SK-N-SH (cell line): ENCODE results near the gene RMC1.

ENCODE experiments used
- CHD2 ChIP-seq: fragments of 150-350 bp; IDR thresholded peaks from 2 replicates; pipeline ENCODE4 v1.6.1; 2018; ENCODE audit warnings: low read length; ENCODE audit not compliant: partially characterized antibody
- EP300 ChIP-seq, 2 experiments: IDR thresholded peaks; 2 replicates each; pipeline versions ENCODE4 v1.4.0 to v1.6.1; 2012; ENCODE audit warnings: borderline replicate concordance in 1 of 2, low read depth in 1 of 2, low read length in 1 of 2
- EZH2phosphoT487 ChIP-seq: fragments of 200-600 bp; sonication (generic); IDR thresholded peaks from 2 replicates; pipeline ENCODE4 v1.6.1; 2017; ENCODE audit warnings: low read depth, mixed run types, mild to moderate bottlenecking, antibody characterized with exemption, moderate library complexity, borderline replicate concordance
- FOXM1 ChIP-seq: IDR thresholded peaks from 2 replicates; pipeline ENCODE4 v1.4.0; 2012; ENCODE audit warnings: low read depth, mild to moderate bottlenecking
- GATA2 ChIP-seq: sonication (generic); formaldehyde crosslinking; IDR thresholded peaks from 2 replicates; pipeline ENCODE4 v1.5.0; 2020; ENCODE audit warnings: mild to moderate bottlenecking, missing genetic modification reagents
- JUND ChIP-seq: IDR thresholded peaks from 2 replicates; pipeline ENCODE4 v1.4.0; 2012
- MXI1 ChIP-seq: IDR thresholded peaks from 2 replicates; pipeline ENCODE4 v1.6.1; 2012; ENCODE audit warnings: mild to moderate bottlenecking, low read depth, low read length, improper control_type of control experiment
- NFIC ChIP-seq: IDR thresholded peaks from 2 replicates; pipeline ENCODE4 v1.4.0; 2012; ENCODE audit warnings: borderline replicate concordance
- POLR2AphosphoS5 ChIP-seq: IDR thresholded peaks from 2 replicates; pipeline ENCODE4 v1.6.1; 2012; ENCODE audit warnings: low read depth, low read length
- TAF1 ChIP-seq: IDR thresholded peaks from 2 replicates; pipeline ENCODE4 v1.6.1; 2012; ENCODE audit warnings: low read depth, mild to moderate bottlenecking, low read length, moderate library complexity, borderline replicate concordance
- TEAD4 ChIP-seq: IDR thresholded peaks from 2 replicates; pipeline ENCODE4 v1.4.0; 2012; ENCODE audit warnings: mild to moderate bottlenecking, borderline replicate concordance; ENCODE audit not compliant: insufficient read depth
- TF ChIP-seq, protein P1 (sequence below): fragments of 200-600 bp; sonication (generic); IDR thresholded peaks from 2 replicates; pipeline ENCODE4 v1.6.1; 2017; ENCODE audit warnings: antibody characterized with exemption, mild to moderate bottlenecking, moderate library complexity
- TF ChIP-seq, protein P2 (sequence below): fragments of 150-350 bp; IDR thresholded peaks from 2 replicates; pipeline ENCODE4 v1.6.1; 2017; ENCODE audit warnings: antibody characterized with exemption, low read length, low read depth, borderline replicate concordance

DNA sequence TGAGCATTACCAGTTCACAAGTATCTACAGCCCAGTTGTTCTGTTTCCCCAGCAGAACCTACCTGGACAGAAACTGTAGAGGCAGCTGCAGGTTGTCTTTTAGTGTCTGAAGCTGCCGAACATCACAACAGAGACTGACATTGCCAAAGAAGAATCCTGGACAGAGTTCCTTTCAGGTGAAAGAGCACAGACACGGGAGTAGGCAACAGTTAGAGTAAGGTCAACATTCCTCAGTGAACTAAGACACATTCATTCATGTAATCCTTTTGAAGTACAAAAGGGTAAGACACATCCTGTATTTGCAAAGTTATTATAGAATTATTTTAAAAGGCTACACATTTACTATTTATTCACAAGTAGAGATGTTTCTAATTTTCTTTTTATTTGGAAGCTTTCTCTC is 68.7 kb downstream of the RMC1 start:
- TF ChIP-seq, protein P1, sequence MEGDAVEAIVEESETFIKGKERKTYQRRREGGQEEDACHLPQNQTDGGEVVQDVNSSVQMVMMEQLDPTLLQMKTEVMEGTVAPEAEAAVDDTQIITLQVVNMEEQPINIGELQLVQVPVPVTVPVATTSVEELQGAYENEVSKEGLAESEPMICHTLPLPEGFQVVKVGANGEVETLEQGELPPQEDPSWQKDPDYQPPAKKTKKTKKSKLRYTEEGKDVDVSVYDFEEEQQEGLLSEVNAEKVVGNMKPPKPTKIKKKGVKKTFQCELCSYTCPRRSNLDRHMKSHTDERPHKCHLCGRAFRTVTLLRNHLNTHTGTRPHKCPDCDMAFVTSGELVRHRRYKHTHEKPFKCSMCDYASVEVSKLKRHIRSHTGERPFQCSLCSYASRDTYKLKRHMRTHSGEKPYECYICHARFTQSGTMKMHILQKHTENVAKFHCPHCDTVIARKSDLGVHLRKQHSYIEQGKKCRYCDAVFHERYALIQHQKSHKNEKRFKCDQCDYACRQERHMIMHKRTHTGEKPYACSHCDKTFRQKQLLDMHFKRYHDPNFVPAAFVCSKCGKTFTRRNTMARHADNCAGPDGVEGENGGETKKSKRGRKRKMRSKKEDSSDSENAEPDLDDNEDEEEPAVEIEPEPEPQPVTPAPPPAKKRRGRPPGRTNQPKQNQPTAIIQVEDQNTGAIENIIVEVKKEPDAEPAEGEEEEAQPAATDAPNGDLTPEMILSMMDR: no peak
- TF ChIP-seq NFIC: no peak
- TF ChIP-seq MXI1: no peak
- TF ChIP-seq EP300 (IDR thresholded peaks at IDR 0.05; ENCODE audit: borderline replicate concordance in 1 of 2, low read depth in 1 of 2, low read length in 1 of 2): no peak
- TF ChIP-seq TAF1: no peak
- TF ChIP-seq CHD2: no peak
- TF ChIP-seq POLR2AphosphoS5: no peak
- TF ChIP-seq TEAD4: no peak
- no peak for TF ChIP-seq GATA2
- TF ChIP-seq EZH2phosphoT487: no peak
- TF ChIP-seq FOXM1: no peak
- TF ChIP-seq, protein P2, sequence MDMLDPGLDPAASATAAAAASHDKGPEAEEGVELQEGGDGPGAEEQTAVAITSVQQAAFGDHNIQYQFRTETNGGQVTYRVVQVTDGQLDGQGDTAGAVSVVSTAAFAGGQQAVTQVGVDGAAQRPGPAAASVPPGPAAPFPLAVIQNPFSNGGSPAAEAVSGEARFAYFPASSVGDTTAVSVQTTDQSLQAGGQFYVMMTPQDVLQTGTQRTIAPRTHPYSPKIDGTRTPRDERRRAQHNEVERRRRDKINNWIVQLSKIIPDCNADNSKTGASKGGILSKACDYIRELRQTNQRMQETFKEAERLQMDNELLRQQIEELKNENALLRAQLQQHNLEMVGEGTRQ: no peak
- TF ChIP-seq JUND: no peak
